Small intestine (tissue), 7 donors: ENCODE measurements around the gene GPS1. TPM values are rescaled to one million over a fixed set of nuclear protein-coding genes. Genes with fewer than 3 reads are reported as not detected.

ENCODE experiments used
- DNase-seq, 2 donors: peaks; one replicate each; pipeline versions ENCODE4 v3.0.0 to v3.0.0-alpha.2; 2013
- FAIRE-seq: peaks from 2 replicates; lab custom pipeline; 2012; peaks lifted over from hg19 to GRCh38; lab: Jason Lieb, UNC
- H3K27ac ChIP-seq, 3 donors: one replicate each; pipeline ENCODE4 v1.5.1; 2013; ENCODE audit warnings: low read length in 2 of 3, mild to moderate bottlenecking in 2 of 3, control low read depth in 1 of 3, inconsistent platforms in 1 of 3, low read depth in 1 of 3, moderate library complexity in 1 of 3
- H3K27me3 ChIP-seq, 3 donors: one replicate each; pipeline ENCODE4 v1.6.1; 2013; ENCODE audit warnings: low read length in 3 of 3, inconsistent platforms in 1 of 3; ENCODE audit not compliant: control insufficient read depth in 3 of 3, insufficient read depth in 3 of 3
- H3K36me3 ChIP-seq, 3 donors: one replicate each; pipeline ENCODE4 v1.6.1; 2013; ENCODE audit warnings: low read length in 3 of 3, inconsistent platforms in 1 of 3, low read depth in 1 of 3, mild to moderate bottlenecking in 1 of 3, moderate library complexity in 1 of 3; ENCODE audit not compliant: control insufficient read depth in 3 of 3, insufficient read depth in 2 of 3
- H3K4me1 ChIP-seq, 3 donors: one replicate each; pipeline ENCODE4 v1.6.1; 2013; ENCODE audit warnings: low read length in 2 of 3, inconsistent platforms in 1 of 3, low read depth in 1 of 3, mild to moderate bottlenecking in 1 of 3, moderate library complexity in 1 of 3; ENCODE audit not compliant: control insufficient read depth in 3 of 3, insufficient read depth in 2 of 3
- H3K4me3 ChIP-seq, 3 donors: one replicate each; pipeline ENCODE4 v1.5.1; 2013; ENCODE audit warnings: low read length in 3 of 3, control low read depth in 1 of 3, inconsistent platforms in 1 of 3, low read depth in 1 of 3, mild to moderate bottlenecking in 1 of 3, moderate library complexity in 1 of 3
- H3K9me3 ChIP-seq, 2 donors: one replicate each; pipeline ENCODE4 v1.6.1; 2013; ENCODE audit warnings: low read depth in 1 of 2, low read length in 1 of 2; ENCODE audit not compliant: control insufficient read depth in 2 of 2, insufficient read depth in 1 of 2
- WGBS, 3 donors: extraction: QIAGEN DNeasy Blood & Tissue Kit; methylation state at CpG; one replicate each; pipeline ENCODE4 v1.1.7; 2013; 5-methylcytosine and 5-hydroxymethylcytosine counted together
- polyA plus RNA-seq, 4 donors: library from polyadenylated mRNA; stranded (reverse) in 3 of 4; unstranded in 1 of 4; fragments of 200-250 nt in 3 of 4; fragments of 120-200 nt in 1 of 4; gene quantifications; one replicate each; pipeline versions ENCODE4 v1.2.1 to v1.2.3, GENCODE V29; 2013
- donor health status: healthy with polysubstance abuse.
- donor health status: control.
- donor health status: control.
- donor health status: Bipolar disorder and iron deficiency.
- donor health status: healthy.

GPS1 gene
- polyA plus RNA-seq, 4 donors: 80.4 to 161 (median 120) TPM

- DNase-seq: no peak
- Histone ChIP-seq H3K27ac (no peak overlapping the region), H3K9me3 (no peaks in the 10 kb centered on the region), H3K27me3 (no peaks in the 10 kb centered on the region), H3K36me3 (peaks cover 12 to 92% (median 13%) of the 10 kb centered on the region in 3 donors), H3K4me1 (peaks cover 0 to 6% (median 4%) of the 10 kb centered on the region in 3 donors), H3K4me3 (no peak overlapping the region)
- 81 to 85% (median 84%) methylated on average over 13 to 16 of the region's 16 CpGs for WGBS, 3 donors
- no peak for FAIRE-seq
These were observed 8.3 kb downstream of the GPS1 start for GRCh38 chr17:82060001-82060380.

DNA sequence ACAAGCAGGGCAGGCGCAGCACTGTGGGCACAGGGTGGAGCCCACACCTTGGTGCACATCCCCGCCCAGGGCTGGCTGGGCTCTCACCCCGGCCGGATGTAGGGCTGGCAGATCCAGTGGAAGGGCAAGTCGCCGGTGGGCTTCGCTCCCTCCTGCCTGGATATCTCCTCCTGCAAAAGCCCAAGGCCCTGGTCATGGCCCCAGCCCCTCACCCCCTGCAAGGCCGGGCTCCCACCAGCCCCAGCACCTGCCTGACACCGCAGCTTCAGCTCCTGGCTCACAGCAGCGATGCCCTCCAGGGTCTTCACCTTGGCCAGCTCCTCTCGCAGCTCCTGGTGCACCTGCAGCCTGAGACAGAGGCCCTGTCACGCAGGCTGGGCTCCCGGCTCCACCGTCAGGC, 8.9 kb downstream of the GPS1 start:
- WGBS, 3 donors: 87 to 91% (median 87%) methylated on average over 14 of the region's 14 CpGs
- Histone ChIP-seq H3K4me1 (peaks cover 0 to 6% (median 4%) of the 10 kb centered on the region in 3 donors), H3K27ac (no peak overlapping the region), H3K36me3 (peaks cover 12 to 87% (median 13%) of the 10 kb centered on the region in 3 donors), H3K9me3 (no peaks in the 10 kb centered on the region), H3K4me3 (no peak overlapping the region), H3K27me3 (no peaks in the 10 kb centered on the region)
- no peak for FAIRE-seq
- no peak for DNase-seq

DNA sequence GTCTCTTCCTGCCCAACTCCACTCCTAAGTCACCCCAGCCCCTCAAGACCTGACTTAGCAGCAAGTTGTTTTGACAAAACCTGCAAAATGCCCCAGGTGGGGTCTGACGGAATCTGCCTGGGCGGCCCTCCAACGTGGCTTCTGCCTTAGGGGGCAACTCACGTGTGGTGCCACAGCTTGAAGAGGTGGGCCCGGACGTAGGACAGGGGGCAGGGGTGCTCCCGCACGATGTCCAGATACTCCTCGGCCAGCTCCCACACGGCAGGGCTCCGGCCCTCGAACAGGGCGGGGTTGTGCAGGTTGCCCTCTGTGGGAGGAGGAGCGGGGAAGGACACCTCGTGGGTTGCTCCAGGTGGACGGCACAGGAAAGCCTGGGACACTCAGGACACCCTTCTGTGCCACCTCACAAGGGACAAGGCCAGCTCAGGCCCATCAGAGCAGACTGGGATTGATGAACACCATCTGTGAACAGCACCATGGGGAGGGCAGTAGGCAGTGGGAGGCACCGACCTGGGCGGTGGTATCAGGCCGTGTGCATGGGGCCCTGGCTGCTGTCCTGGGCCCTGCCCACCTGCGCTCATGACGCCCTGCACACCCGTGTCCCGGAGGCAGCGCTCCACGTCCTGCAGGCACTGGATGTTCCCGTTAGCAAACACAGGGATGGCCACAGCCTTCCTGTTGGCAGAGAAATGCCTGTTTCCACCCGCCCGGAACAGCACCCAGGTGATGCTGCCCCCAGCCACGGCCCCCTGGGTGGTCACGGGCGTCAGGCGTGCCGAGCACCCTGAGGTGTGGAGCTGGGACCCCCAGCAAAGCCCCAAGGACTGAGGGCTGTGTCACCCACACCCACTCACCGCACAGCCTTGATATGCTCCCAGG, 9.6 kb downstream of the GPS1 start:
- DNase-seq (no peak), FAIRE-seq (no peak)
- Histone ChIP-seq H3K27ac (no peak overlapping the region), H3K4me1 (peaks cover 3 to 9% (median 5%) of the 10 kb centered on the region in 3 donors), H3K9me3 (no peaks in the 10 kb centered on the region), H3K27me3 (no peaks in the 10 kb centered on the region), H3K36me3 (peaks cover 12 to 80% (median 13%) of the 10 kb centered on the region in 3 donors), H3K4me3 (no peak overlapping the region)
- 89 to 92% (median 90%) methylated on average over 33 to 34 of the region's 34 CpGs for WGBS, 3 donors

- Histone ChIP-seq H3K27ac (no peak overlapping the region), H3K9me3 (no peaks in the 10 kb centered on the region), H3K36me3 (peaks cover 10 to 70% (median 11%) of the 10 kb centered on the region in 3 donors), H3K4me3 (no peak overlapping the region), H3K27me3 (no peaks in the 10 kb centered on the region), H3K4me1 (peaks cover 5 to 9% (median 5%) of the 10 kb centered on the region in 3 donors)
- FAIRE-seq (no peak), DNase-seq (no peak)
- 85 to 88% (median 87%) methylated on average over 24 of the region's 24 CpGs for WGBS, 3 donors
These were observed 10.6 kb downstream of the GPS1 start for GRCh38 chr17:82062076-82062983.

DNA sequence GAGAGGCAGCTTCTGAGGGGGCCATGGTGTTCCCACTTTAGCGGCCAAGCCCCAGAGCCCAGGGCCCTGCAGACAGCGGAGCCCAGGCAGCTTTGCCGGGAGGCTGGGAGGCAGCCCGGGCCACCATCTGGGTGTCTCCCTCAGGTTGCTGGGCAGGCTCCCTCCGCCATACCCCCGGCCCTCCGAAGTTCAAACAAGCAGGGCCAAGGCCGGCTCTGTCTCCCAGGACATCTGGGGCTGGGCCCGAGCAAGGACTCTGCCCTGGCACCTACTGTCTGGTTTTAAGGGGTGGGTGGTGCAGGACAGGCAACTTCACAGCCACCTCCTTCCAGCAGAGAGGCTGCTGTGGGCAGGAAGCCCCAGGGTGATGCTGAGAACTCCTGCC, 11.3 kb downstream of the GPS1 start:
- H3K4me3 ChIP-seq: no peak overlapping the region
- DNase-seq: no peak
- H3K9me3 ChIP-seq: no peaks in the 10 kb centered on the region
- H3K36me3 ChIP-seq: peaks cover 5 to 63% (median 11%) of the 10 kb centered on the region in 3 donors
- 90 to 96% (median 93%) methylated on average over 9 of the region's 9 CpGs for WGBS, 3 donors
- peaks cover 5 to 9% (median 5%) of the 10 kb centered on the region in 3 donors for H3K4me1 ChIP-seq
- no peaks in the 10 kb centered on the region for H3K27me3 ChIP-seq
- H3K27ac ChIP-seq: no peak overlapping the region
- FAIRE-seq: no peak

DNA sequence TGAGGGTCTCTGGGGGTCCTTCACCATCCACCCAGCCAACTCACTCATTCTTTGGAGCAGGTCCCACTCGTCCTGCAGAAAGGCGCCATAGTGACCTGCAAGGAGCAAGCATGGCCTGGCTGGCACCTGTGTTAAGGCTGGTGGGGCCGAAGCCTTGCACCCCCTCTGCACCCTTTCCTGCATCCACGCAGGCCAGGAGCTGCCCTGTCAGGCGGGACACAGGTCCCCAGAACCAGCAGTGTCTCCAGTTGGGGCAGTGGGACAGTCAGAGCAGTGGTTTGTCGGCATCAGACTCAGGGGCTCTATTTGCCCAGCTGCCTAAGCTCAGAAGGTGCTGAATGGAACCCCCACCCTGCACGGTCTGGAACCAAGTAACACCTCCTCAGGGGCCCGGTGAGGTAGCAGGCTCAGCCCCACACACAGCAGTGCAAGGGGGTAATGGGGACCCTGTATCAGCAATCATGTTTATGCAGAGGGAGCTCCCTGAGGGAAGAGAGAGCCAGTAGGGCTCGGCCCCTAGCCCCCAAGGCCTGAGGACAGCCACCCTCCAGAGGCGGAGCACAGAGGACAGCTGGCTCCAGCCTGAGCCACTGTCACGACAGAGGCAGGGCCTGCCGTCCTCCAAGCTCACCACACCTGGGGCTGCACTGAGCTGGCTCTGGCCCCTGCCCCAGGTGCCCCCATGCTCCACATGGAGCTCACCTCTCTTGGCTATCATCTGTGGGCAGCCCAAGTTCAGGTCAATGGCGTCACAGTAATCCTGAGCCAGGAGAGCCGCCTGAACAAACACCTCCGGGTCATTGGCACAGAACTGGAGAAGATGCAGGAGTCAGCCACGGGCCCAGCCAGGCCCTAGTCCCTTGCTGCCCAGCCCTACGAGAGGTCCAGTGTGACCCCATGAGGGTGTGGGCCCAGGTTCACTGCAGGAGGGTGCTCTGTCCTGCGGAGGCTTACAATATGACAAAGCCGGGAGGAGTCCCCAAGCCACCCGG, 12.0 kb downstream of the GPS1 start:
- Histone ChIP-seq H3K9me3 (no peaks in the 10 kb centered on the region), H3K4me3 (peak overlapping the region in 1 of 3 donors; percentile 95), H3K36me3 (peaks cover 2 to 56% (median 11%) of the 10 kb centered on the region in 3 donors), H3K4me1 (peaks cover 5 to 9% (median 5%) of the 10 kb centered on the region in 3 donors), H3K27me3 (no peaks in the 10 kb centered on the region), H3K27ac (no peak overlapping the region)
- DNase-seq: no peak
- WGBS, 3 donors: 67 to 81% (median 72%) methylated on average over 20 of the region's 20 CpGs
- no peak for FAIRE-seq

DNA sequence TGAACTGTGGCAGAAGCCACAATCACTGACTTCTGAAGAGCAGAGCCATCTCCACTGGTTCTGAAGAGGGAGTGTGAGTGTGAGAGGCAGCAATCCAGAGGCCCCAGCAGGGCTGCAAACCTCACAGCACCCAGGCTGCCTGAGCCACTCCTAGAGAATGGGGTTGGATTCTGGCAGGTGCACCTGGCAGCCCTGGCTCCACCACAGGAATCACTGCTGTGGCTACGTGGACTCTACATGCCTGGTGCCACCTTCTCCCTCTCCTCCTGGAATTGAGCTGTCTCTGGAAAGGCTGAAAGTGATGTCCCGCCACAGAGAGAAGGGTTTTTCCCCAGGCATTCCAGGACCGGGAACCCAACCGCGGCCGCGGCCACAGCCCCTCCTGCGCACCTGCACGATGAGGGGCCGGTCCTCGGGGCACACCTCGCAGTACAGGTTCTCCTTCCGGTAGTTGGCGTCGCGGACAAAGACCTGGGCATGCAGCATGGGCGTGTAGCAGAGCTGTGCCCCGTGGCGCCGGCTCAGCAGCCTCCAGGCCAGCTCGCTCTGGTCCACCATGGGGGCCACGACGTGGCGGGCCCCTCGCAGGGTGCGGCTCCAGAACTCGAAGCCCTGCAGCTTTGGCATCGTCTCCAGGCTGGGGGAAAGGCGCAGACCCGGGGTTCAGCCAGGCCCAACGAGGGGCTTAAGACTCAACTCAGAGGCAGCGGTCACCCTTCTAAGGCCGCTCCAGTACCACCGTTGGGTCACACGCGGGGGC, 12.9 kb downstream of the GPS1 start:
- DNase-seq (peak; percentile 52 to 58), FAIRE-seq (no peak)
- Histone ChIP-seq H3K4me1 (peaks cover 5 to 9% (median 5%) of the 10 kb centered on the region in 3 donors), H3K4me3 (peak overlapping the region; percentile 66 to 95 (median 85)), H3K27ac (peak overlapping the region in 2 of 3 donors; percentile 67 to 78), H3K27me3 (no peaks in the 10 kb centered on the region), H3K36me3 (peaks cover 0 to 47% (median 11%) of the 10 kb centered on the region in 3 donors), H3K9me3 (no peaks in the 10 kb centered on the region)
- WGBS, 3 donors: 11 to 26% (median 17%) methylated on average over 36 of the region's 36 CpGs
